Measurements from ENCODE around the gene NPR2.

The NPR2 gene

DNA sequence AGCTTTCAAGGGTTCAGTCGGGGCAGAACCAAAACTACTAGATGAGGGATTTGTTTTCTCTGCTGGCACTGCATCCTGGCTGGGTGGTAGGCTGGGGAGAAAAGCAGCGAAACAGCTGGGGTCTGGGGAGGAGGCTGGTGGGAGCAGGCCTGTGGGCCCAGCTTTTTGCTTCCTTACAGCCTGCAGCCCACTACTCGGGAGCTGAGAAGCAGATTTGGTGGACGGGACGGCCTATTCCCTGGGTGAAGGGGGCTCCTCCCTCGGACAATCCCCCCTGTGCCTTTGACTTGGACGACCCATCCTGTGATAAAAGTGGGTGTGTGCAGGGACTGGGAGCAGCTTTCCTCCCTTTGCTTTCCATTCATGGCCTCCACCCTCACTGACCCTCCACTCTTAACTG lies 9.1 kb downstream of the NPR2 start:
- no peak for DNase-seq (ENCODE audit: low spot score)

DNA sequence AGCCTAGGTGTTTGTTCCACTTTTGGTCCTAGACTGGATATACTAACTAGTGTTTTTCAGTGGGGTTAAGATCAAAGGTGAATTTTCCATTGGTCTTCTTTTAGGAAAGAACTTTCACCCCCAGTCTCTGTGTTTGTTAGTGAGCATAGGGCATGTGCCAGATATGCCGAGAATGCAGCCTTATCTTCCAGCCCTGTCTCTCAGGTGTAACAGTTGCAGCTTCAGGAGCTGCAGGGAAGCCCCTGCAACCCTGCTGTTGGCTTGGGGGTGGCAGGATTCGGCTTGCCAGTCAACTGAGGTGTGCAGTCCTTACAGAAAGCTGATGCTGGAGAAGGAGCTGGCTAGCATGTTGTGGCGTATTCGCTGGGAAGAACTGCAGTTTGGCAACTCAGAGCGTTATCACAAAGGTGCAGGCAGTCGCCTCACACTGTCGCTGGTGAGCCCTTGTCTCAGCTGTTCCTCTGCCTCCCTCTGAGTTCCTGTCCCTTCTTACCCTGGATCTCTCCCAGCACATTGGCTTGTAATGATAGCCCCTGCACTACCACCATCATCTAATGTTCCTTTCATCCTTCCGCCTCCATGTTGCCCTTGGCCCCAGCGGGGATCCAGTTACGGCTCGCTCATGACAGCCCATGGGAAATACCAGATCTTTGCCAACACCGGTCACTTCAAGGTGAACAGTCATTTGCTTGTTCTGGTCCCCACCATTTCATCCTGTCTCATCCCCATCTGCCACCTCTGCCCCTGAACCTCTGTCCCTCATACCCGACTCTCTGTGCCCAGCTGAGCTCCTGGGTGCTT lies 10.1 kb downstream of the NPR2 start:
- DNase-seq (ENCODE audit: low spot score): no peak

DNA sequence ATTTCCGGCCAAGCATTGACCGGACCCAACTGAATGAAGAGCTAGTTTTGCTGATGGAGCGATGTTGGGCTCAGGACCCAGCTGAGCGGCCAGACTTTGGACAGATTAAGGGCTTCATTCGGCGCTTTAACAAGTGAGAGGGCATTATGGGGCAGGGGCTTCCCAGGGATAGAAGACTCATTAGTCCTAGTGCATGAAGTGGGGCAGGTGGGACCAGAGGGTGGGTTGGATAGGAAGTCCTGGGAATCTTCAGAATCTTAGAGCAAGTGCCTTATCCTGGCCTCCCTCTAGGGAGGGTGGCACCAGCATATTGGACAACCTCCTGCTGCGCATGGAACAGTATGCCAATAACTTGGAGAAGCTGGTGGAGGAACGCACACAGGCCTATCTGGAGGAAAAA lies 14.7 kb downstream of the NPR2 start:
- no peak for DNase-seq (ENCODE audit: low spot score)

DNA sequence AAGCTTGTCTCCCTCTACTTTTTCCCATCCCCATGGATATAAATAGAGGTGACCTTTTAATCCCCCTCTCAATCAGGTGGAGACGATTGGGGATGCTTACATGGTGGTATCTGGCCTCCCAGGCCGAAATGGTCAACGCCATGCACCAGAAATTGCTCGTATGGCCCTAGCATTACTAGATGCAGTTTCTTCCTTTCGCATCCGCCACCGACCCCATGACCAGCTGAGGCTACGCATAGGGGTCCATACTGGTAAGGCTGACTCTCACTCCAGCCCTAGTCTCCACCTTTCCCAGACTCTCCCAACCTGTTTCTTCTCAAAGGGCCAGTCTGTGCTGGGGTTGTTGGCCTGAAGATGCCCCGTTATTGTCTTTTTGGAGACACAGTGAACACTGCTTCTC lies 17.0 kb downstream of the NPR2 start:
- DNase-seq (ENCODE audit: low spot score): no peak

DNA sequence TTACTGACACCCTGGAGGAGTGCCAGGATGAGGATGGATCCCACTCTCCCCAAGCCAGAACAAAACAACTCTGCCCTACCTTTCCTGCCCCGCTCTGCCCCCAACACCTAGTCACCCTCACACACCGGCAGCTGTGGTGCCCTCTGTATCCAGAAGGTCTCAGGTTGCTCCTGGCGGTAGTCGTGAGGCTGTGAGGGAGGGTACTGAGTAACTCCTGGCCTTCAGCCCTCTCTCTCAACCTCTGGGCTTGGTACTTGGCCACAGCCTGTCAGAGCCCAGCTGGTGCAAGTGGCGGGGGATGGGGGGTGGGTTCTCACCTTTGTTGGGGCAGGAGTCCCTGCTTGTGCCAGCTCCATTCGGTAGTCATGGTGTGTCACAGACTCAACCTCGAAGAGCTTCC lies 18.7 kb downstream of the NPR2 start:
- no peak for DNase-seq (ENCODE audit: low spot score)

DNA sequence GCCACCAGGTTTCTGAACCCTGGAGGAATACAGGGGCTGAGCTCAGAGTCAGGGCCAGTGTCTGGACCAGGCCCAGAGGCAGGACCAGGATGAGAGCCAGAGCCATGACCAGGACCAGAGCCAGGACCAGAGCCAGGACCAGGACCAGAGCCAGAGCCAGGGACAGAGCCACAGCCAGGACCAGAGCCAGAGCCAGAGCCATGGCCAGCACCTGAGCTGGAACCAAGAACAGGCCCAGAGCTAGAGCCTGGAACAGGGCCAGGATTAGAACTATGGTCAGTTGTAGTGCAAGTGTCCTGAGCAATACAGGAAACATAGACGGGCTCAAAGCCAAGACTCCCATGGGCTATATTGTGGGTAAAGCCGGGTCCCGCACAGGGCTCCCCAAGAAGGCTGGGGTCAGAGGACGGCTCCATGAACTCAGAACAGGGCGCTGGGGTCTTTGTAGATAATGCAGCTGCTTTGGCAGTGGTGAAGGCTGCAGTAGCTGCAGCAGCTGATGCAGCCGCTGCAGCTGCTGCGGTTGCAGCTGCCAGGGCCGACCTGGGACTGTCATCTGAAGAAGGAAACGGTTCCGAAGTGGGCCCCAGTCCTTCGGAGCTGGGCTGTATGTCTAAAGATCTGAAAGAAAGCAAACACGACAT lies 20.1 kb downstream of the NPR2 start:
- no peak for DNase-seq (ENCODE audit: low spot score)

DNA sequence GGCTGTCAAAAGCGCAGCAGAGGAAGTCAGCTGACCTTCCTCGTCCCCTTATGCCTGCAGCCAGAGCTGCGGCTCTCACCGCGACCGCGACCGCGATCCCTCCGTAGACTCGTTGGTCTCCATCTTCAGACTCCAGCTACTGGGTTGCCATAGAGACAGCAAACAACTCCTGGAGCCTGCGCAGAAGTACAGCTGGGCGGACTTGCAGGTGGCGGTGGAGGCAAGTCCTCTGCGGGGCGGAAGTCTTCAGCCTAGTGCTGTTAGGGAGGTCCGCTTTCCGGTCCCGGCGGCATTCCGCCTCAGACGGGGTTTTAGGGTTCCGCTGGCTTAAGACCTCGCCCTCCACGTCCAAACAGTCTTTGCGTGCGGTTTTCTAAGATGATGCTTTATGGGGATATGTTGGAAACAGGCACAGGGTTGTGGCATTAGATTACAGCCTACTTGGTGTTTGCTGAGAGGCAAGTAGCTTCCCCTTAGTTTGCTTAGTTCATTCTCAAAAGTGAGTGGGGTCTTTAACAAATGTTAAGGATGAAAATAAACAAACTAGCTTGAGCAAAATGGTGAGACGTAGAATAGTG lies 20.7 kb downstream of the NPR2 start, which contains the start of gene SPAG8:
Gene SPAG8 (minus strand): TSS at position 238 of the 578 bp plus-strand sequence. CDS start 115 bp downstream, at position 123.
- peak; percentile 96 for DNase-seq (ENCODE audit: low spot score)

DNA sequence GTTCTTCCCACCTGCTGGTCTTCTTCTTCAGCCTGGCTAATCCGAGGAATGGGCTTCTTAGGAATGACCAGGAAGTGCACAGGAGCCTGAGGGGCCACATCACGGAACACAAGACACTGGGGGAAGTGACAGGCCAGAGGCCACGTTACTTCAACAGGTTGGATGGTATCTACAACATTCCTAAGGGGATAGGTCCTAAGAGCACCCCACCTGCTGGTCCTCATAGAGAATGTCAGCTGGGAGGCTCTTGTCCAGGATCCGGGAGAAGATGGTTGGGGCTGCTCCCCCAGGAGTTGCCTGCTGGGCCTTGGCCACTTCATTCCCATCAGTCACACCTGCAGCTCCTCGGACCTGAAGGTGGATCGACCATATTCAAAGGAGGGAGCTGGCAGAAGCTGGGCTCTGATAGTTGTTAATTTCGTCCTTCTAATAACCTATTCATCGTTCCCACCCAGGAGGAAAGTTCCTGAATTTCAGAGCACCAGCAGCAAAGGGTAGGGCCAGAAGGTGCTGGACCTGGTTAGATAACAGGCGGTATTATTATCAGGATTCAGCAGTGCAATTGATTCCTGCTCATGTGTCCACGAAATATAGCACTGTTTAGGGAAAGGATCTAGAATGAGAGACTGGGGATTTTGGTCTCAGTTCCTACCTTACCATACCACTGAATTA lies 22.2 kb downstream of the NPR2 start:
- peak; percentile 57 for DNase-seq (ENCODE audit: low spot score)

DNA sequence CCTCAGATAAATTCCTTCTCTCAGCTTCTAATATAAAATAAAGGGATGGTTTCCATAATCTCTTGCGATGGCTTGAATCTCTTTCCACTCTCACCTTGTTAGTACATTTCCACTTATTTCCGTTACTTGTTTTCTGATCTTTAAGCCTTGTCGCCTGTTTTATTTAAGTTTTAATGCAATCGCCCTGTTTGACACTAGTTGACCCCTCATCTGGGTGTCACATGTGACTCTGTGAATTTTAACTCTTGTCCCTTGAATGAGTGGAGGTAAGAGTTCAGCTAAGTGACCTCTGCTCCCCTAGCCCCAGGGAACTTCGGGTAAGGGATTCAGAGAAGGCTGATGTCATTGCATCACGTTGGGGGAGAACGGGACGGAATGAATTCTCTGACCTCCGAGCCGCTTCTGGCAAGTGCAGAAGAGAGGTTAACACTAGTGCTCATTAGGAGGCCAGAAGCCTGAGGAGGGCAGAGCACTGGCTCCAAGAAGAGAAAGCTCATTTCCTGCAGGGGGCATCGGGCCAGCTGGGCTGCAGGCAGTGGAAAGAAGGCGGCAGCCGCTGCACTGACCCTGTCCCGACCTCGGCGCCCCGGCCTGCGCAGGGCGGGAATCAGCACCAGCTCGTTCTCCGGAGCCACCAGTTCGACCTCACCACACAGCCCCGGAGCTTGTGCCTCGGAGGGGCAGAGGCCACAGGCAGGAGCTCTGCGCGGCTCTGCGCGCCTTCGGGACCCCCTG lies 22.9 kb downstream of the NPR2 start:
- DNase-seq (ENCODE audit: low spot score): peak; percentile 73

DNA sequence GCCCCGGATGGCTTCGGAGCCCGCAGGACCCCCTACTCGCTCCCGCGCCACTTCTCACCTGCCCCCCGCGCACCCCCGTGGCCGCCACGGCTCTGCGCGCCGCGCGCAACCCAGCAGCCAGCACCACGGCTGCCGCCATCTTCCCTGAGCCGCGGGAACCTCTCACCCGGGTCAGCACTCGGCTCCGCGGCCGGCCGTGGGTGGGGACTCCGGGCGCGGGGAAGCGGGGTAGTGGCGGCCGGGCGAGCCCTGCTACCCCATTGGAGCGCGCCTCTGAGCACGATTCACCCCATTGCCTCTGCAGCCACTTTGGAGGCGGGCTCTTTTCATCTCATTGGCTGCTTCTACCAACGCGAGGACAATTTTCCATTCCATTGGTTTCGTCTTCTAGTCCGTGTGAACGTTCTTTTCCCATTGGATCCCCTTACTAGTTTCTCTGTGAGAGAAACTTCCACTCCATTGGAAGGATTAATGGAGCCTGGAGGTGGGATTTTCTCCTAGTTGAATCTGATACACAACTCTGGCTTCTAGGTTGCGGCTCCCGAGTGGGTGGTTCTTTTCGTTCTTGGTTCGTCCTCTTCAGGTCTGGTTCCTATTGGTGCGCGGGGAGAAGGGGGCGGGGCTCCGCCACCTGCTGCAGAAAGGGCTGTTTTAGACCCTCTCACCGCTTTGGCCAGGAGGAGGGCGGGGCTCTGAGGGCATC lies 23.6 kb downstream of the NPR2 start, which contains the start of gene HINT2:
Gene HINT2 (minus strand): TSS at position 202 of the 703 bp plus-strand sequence. CDS start 63 bp downstream, at position 139.
- peak; percentile 98 for DNase-seq (ENCODE audit: low spot score)

DNA sequence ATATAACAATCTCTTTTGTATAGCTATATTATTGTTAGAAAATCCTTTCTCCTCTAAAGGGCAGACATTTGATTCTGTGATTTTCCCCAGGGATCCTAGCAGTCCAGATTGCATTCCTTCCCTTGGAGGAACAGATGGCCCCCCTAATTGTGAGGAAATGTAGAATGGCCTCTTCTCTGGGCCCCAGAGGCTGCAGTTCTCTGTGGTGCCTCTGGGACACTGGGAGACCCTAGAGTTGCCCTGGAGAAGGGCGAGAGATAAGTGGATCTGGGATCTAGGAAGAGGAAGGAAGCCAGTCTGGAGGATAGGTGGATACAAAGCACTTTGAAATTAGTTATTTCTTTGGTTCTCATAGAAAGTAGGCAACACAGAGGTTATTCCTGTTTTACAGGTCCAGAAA lies 25.3 kb downstream of the NPR2 start:
- no peak for DNase-seq (ENCODE audit: low spot score)

DNA sequence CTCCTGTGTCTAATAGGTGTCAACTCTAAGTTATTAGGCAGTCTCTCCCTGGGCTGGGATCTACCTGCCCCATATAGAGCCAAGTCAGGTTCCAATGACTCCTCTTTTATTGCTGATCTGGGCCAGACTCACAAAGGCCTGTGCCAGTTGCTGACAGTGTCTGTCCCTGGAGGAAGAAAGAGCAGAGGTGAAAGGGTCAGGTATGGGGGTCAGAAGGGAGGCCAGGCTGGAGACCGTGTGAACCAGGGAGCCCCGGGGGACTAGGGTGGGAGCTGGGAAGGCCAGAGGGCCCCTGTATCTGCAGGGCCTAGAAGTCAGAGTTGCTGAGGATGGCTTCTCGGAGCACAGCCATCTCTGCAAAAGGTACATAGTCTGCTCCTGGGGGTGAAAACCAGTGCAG lies 26.9 kb downstream of the NPR2 start:
- DNase-seq (ENCODE audit: low spot score): no peak

DNA sequence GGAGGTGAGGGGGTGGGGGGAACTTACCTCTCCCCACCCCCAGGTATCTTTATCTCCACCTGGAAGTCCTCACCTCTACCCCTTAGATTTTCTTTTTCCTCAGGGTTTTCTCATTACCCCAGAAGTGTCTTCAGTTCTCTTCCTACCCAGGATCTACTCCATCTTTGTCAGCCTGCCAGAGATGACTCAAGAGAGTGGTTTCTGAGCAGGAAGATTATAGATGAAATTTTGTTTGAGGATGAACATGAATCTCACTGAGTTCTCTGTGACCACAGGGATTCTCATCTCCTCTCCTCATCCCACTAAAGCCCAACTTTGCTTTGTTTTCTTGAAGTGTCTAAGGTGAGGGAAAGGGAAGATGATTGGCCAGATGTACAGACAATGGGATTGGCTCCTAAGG lies 28.7 kb downstream of the NPR2 start:
- no peak for DNase-seq (ENCODE audit: low spot score)

DNA sequence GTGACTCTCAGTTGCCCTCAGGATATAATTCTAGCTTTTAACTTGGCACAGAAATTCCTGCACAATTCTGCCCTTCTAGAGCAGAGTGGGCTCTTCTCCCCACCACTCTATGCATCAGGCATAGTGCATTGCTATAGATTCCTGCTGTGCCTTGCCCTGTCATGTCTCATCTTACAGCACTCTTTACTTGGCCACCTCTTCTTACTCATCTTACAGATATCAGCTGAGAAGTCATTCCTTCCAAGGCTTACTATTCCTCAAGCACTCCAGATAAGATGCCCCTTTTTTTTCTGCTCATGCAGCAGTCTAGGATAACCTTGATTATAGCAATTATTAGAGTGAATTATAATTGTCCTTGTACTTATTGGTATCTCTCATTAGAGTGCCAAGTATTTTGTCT lies 31.5 kb downstream of the NPR2 start:
- DNase-seq (ENCODE audit: low spot score): no peak

DNA sequence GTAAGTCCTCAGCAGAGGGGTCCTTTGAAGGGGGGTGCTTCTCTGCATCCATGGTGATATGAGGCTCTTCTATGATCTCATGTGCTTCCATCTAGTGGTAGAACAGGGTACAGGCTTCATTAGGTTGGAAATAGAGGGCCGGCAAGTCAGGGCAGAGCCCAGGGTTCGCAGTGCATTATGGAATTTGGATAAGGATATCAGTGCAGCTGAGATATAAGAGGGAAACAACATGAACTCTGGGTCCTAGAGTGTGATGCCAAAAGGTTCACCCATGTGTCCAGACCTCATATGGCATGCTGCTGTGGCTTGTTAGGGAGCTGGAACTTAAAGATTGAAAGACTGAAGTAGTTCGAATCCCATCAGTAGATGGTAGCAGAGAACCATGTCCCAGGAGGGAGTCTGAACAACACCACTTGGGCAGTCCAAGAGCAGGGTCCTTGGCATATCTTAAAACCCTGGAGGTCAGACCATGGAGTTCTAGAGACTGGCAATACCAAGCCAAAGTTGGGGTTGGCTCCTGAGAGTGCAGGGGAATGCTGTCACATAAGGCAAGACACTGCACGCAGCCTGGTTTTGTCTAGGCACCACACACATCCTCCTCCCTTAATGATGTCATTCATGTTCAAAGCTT lies 34.8 kb downstream of the NPR2 start:
- DNase-seq (ENCODE audit: low spot score): peak; percentile 57

DNA sequence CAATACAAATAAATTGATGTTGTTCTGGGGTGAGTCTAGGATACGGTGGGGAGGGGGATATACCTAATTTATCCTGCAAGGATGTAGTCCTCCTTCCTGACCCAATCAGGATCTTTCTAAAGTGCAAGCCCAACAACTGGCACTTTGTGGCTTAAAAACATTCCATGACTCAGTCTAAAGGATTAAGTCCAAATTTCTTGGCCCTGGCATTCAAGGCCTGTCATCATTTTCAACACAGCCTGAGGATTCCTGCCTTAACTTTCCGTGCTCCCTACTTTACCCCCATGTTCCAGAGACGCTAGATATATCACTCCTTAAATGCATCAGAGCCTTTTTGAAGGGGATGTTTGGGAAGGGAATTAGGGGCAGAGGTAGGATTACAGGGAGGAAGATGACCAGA lies 36.1 kb downstream of the NPR2 start:
- DNase-seq (ENCODE audit: low spot score): no peak

DNA sequence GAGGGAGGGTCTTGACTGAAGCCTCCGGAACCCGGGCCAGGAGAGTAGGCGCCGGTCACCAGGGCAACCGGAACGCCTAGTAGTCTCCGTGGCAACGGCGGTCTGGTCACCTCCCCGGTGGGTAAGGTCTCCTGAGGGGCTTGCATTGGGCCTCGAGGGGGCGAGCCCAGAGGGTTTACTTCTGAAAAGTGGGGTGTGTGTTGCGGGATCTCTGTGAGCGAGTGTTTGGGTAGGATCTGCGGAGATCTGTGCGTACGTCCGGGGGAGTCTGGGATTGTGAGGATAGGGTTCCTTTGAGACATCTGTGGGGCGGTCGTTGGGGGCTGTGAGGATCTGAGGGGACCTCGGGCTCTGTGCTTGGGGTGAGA lies 37.3 kb downstream of the NPR2 start, which contains the start of gene FAM221B:
Gene FAM221B (minus strand): TSS at position 17 of the 368 bp plus-strand sequence. CDS start 2,571 bp downstream, outside the sequence.
- DNase-seq (ENCODE audit: low spot score): no peak

DNA sequence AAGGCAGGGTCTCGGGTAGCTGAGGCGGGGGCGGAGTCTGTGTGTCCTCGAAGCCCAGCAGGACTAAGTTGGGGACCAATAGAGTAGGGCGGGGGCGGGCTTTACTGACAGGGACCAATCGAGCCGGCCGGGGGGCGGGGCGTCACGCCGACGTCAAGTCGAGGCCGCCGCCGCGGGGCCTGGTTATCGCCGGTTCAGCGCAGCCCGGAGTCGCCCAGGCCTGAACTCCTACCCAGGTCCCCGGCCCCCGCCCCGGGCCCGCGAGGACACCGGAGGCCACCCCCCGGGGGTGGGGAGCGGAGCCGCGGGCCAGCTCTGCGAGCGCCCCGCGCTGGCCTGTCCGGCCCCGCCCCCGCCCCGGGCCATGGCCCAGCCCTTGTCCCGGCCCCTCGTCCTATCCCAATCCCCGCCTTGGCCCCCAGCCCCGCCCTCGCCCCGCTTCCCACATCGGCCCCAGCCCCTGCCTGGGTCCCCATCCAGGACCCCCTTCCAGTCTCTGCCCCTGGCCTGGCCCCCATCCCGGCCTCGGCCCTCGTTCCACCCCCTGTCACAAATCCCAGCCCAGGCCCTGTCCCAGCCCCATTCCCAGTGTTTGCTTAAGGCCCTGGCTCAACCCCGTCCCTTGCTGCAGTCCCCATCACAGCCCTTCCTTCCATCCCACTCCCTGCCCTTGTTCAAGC lies 37.8 kb downstream of the NPR2 start, which contains the start of gene TMEM8B:
Gene TMEM8B (plus strand): TSS at position 145 of the 680 bp plus-strand sequence. CDS start 220 bp downstream, at position 365.
- DNase-seq (ENCODE audit: low spot score): peak; percentile 86

DNA sequence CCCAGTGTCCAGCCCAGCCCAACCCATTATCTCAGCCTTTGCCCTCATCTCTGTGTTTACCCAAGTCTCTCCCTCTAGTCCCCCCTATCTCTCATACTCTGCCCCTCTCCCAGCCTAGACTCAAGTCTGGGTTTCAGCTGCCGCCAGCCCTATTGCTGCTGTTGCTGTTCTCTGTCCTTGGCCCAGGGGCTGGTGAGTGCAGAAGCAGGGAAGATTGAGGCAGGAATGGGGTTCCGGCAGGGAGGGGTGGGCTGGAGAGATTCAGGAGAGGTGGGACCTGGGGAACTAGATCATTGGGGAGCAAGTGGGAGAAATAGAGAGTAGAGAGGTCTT lies 38.3 kb downstream of the NPR2 start:
- no peak for DNase-seq (ENCODE audit: low spot score)

DNA sequence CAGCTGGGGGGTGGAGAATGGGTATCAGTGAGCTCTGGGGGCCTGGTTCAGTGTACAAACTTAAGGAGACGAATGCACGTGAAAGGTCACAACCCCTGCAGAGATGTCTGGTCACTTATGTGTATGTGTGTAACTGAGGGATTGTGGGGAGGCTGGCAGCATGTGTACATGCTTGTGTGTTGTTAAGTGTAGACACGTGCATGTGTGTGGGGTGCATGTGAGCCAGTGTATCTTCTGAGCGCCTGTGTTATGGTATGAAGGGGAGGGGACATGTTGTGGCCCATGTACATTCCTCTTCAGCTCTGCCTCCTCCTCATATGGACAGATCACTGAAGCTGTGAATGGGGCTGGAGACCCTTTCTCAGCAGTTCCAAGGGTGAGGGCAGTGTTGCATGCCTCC lies 39.6 kb downstream of the NPR2 start:
- DNase-seq (ENCODE audit: low spot score): no peak

All from SW480 (cell line).